OCI-LY3 (cell line): Measurements from ENCODE around the gene SLC41A3.
"Not testable (repeated sequence)": the region's sequence is repeated elsewhere in the genome, so short reads cannot be mapped to it uniquely, and the experiment has no call there.

Source experiments
- H2AFZ ChIP-seq: fragments of 200-600, 300-600 bp; shearing (Covaris generic); 2 replicates; pipeline ENCODE4 v1.6.0; 2014; ENCODE audit warnings: antibody characterized with exemption, low read depth, low read length
- H3K27ac ChIP-seq: fragments of 200-600, 300-600 bp; sonication (generic); 2 replicates; pipeline ENCODE4 v1.5.1; 2014; ENCODE audit warnings: mild to moderate bottlenecking, low read length, moderate library complexity, mixed read lengths
- H3K27me3 ChIP-seq: fragments of 200-600, 300-600 bp; sonication (generic); 2 replicates; pipeline ENCODE4 v1.6.1; 2014; ENCODE audit warnings: low read depth, low read length, mixed read lengths
- H3K36me3 ChIP-seq: fragments of 200-600, 300-600 bp; sonication (generic); replicated peaks from 2 replicates; pipeline ENCODE3; 2014; ENCODE audit warnings: low read depth, low read length, mixed read lengths
- H3K4me1 ChIP-seq: fragments of 300-600, 200-600 bp; sonication (generic); 2 replicates; pipeline ENCODE4 v1.6.1; 2014; ENCODE audit warnings: low read length, mixed read lengths
- H3K4me2 ChIP-seq: fragments of 200-600, 300-600 bp; sonication (generic); 2 replicates; pipeline ENCODE4 v1.6.1; 2014; ENCODE audit warnings: low read length, mixed read lengths
- H3K4me3 ChIP-seq: fragments of 300-600, 200-600 bp; sonication (generic); 2 replicates; pipeline ENCODE4 v1.5.1; 2014; ENCODE audit warnings: antibody characterized with exemption, mild to moderate bottlenecking, low read length, moderate library complexity
- H3K79me2 ChIP-seq: fragments of 300-600, 200-600 bp; shearing (Covaris generic); 2 replicates; pipeline ENCODE4 v1.6.1; 2014; ENCODE audit warnings: mild to moderate bottlenecking, low read length, mixed read lengths
- H3K9ac ChIP-seq: fragments of 300-600, 200-600 bp; shearing (Covaris generic); 2 replicates; pipeline ENCODE4 v1.6.0; 2014; ENCODE audit warnings: mild to moderate bottlenecking, low read length, moderate library complexity
- H3K9me3 ChIP-seq: fragments of 200-600, 300-600 bp; shearing (Covaris generic); 2 replicates; pipeline ENCODE4 v1.6.1; 2014; ENCODE audit warnings: low read length, mixed read lengths; ENCODE audit not compliant: insufficient read depth
- H4K20me1 ChIP-seq: fragments of 200-600, 300-600 bp; sonication (generic); 2 replicates; pipeline ENCODE4 v1.6.1; 2016; ENCODE audit warnings: low read length, mixed read lengths; ENCODE audit not compliant: insufficient read depth
- CTCF ChIP-seq: fragments of 200-600, 300-600 bp; sonication (generic); IDR thresholded peaks from 2 replicates; pipeline ENCODE4 v1.5.1; 2014; ENCODE audit warnings: antibody characterized with exemption, low read length, low read depth
- EZH2phosphoT487 ChIP-seq: fragments of 200-600 bp; shearing (Covaris generic); IDR thresholded peaks from 2 replicates; pipeline ENCODE4 v1.6.1; 2018; ENCODE audit warnings: antibody characterized with exemption, mixed run types, low read depth

The SLC41A3 gene

GRCh38 chr3:126002189-126002588 is 81.7 kb downstream of the SLC41A3 start:
- Histone ChIP-seq H3K4me2 (no peak overlapping the region), H2AFZ (no peak overlapping the region), H3K27me3 (no peaks in the 10 kb centered on the region), H3K9ac (no peak overlapping the region), H3K79me2 (no peaks in the 10 kb centered on the region), H4K20me1 (no peaks in the 10 kb centered on the region), H3K4me3 (no peak overlapping the region), H3K36me3 (no peaks in the 10 kb centered on the region), H3K4me1 (no peaks in the 10 kb centered on the region), H3K27ac (no peak overlapping the region), H3K9me3 (no peaks in the 10 kb centered on the region)
- TF ChIP-seq EZH2phosphoT487, result no peak
- TF ChIP-seq CTCF, result no peak

- not testable (repeated sequence) for H3K4me2 ChIP-seq, H2AFZ ChIP-seq, H3K9me3 ChIP-seq, H3K9ac ChIP-seq, H3K4me3 ChIP-seq, H3K36me3 ChIP-seq, H3K27ac ChIP-seq, H3K79me2 ChIP-seq, H3K4me1 ChIP-seq, H4K20me1 ChIP-seq, H3K27me3 ChIP-seq
These were observed 87.2 kb downstream of the SLC41A3 start for GRCh38 chr3:125996751-125997150.

GRCh38 chr3:125990253-125990970 is 93.5 kb downstream of the SLC41A3 start:
- Histone ChIP-seq H3K4me1 (no peaks in the 10 kb centered on the region), H3K9ac (no peak overlapping the region), H3K27me3 (peaks cover 6% of the 10 kb centered on the region; the same call in 1 of the 2 replicates), H4K20me1 (no peaks in the 10 kb centered on the region), H3K79me2 (no peaks in the 10 kb centered on the region), H3K9me3 (no peaks in the 10 kb centered on the region), H3K4me2 (no peak overlapping the region), H2AFZ (no peak overlapping the region), H3K36me3 (no peaks in the 10 kb centered on the region), H3K4me3 (no peak overlapping the region), H3K27ac (no peak overlapping the region)
- TF ChIP-seq CTCF (no peak), EZH2phosphoT487 (no peak)

- peaks cover 20% of the 10 kb centered on the region; the same call in 1 of the 2 replicates for H3K27me3 ChIP-seq
- H3K9me3 ChIP-seq, H3K27ac ChIP-seq, H3K4me3 ChIP-seq, H4K20me1 ChIP-seq, H3K4me2 ChIP-seq, H3K79me2 ChIP-seq, H3K36me3 ChIP-seq, H2AFZ ChIP-seq, H3K9ac ChIP-seq, H3K4me1 ChIP-seq: not testable (repeated sequence)
These were observed 99.0 kb downstream of the SLC41A3 start for GRCh38 chr3:125984951-125985350.

DNA sequence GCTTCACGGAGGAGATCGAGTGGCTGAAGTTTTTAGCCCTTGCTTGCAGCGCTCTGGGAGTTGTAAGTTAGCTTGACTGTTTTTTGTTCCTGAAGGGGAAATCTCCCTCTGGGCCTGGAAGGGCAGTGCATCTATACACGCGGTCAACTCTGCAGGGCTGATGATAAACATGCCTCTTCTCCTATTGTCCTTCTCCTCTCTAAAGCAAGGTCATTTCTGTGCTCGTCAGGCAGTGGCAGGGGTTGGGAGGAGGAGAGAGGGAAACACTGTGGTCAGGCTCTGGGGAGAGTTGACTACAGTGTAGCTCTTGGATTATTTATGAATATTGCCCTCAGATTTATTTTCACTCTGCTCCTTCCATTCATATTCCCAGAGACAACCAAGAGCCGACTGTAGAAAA is 106.8 kb downstream of the SLC41A3 start:
- H3K4me1 ChIP-seq, H3K27ac ChIP-seq, H3K4me3 ChIP-seq, H3K9ac ChIP-seq, H3K9me3 ChIP-seq, H3K79me2 ChIP-seq, H4K20me1 ChIP-seq, H3K36me3 ChIP-seq, H3K4me2 ChIP-seq, H3K27me3 ChIP-seq, H2AFZ ChIP-seq: not testable (repeated sequence)

- H3K4me2 ChIP-seq, H3K4me1 ChIP-seq, H3K9ac ChIP-seq, H3K79me2 ChIP-seq, H3K36me3 ChIP-seq, H3K27ac ChIP-seq, H2AFZ ChIP-seq, H3K9me3 ChIP-seq, H4K20me1 ChIP-seq, H3K4me3 ChIP-seq: not testable (repeated sequence)
- peaks cover 13% of the 10 kb centered on the region for H3K27me3 ChIP-seq
These were observed 107.9 kb downstream of the SLC41A3 start for GRCh38 chr3:125976003-125976390.

- not testable (repeated sequence) for H3K4me2 ChIP-seq, H3K4me1 ChIP-seq, H3K27ac ChIP-seq, H3K9me3 ChIP-seq, H4K20me1 ChIP-seq, H3K4me3 ChIP-seq, H3K79me2 ChIP-seq, H2AFZ ChIP-seq, H3K9ac ChIP-seq, H3K36me3 ChIP-seq, H3K27me3 ChIP-seq
These were observed 108.5 kb downstream of the SLC41A3 start for GRCh38 chr3:125975245-125976002.
